Measurements from ENCODE around the gene UGT1A10. TPM values are rescaled to one million over a fixed set of nuclear protein-coding genes. Genes with fewer than 3 reads are reported as not detected.
"Not testable (repeated sequence)": the region's sequence is repeated elsewhere in the genome, so short reads cannot be mapped to it uniquely, and the experiment has no call there.

Gene UGT1A10
- total RNA-seq, 6 experiments from 2014 or later, result not detected

- peaks cover 4% of the 10 kb centered on the region; the same call in 1 of the 2 replicates for H3K4me1 Mint-ChIP-seq (ENCODE audit: low read depth)
- DNase-seq, result no peak
- no peak overlapping the region for H3K27ac Mint-ChIP-seq
Measured at GRCh38 chr2:233693963-233694362, 57.7 kb downstream of the UGT1A10 start.

GRCh38 chr2:233698740-233699139 lies 62.5 kb downstream of the UGT1A10 start:
- Mint-ChIP-seq H3K27ac (no peak overlapping the region), H3K9me3 (no peaks in the 10 kb centered on the region; the same call in 1 of the 2 replicates), H3K27me3 (ENCODE audit: insufficient read depth) (no peaks in the 10 kb centered on the region), H3K4me3 (no peak overlapping the region), H3K36me3 (ENCODE audit: low read depth) (no peaks in the 10 kb centered on the region), H3K4me1 (ENCODE audit: low read depth) (no peaks in the 10 kb centered on the region; the same call in 1 of the 2 replicates)
- DNase-seq, result no peak
- TF ChIP-seq CTCF (IDR thresholded peaks at IDR 0.05), result no peak

More at GRCh38 chr2:233693963-233694362, 57.7 kb downstream of the UGT1A10 start:
- Mint-ChIP-seq H3K36me3 (ENCODE audit: low read depth) (no peaks in the 10 kb centered on the region), H3K27me3 (ENCODE audit: insufficient read depth) (peaks cover 7% of the 10 kb centered on the region; the same call in 1 of the 2 replicates), H3K9me3 (no peaks in the 10 kb centered on the region; the same call in 1 of the 2 replicates), H3K4me3 (no peak overlapping the region)
- TF ChIP-seq CTCF (IDR thresholded peaks at IDR 0.05), result no peak

- no peaks in the 10 kb centered on the region; the same call in 1 of the 2 replicates for H3K9me3 Mint-ChIP-seq
Measured at GRCh38 chr2:233699424-233700027, 63.3 kb downstream of the UGT1A10 start.

GRCh38 chr2:233700028-233700635 lies 63.9 kb downstream of the UGT1A10 start:
- peak; percentile 77 for DNase-seq
- H3K27ac Mint-ChIP-seq, result peak overlapping the region; percentile 93
- no peaks in the 10 kb centered on the region; the same call in 1 of the 2 replicates for H3K4me1 Mint-ChIP-seq (ENCODE audit: low read depth)
- H3K9me3 Mint-ChIP-seq, result no peaks in the 10 kb centered on the region; the same call in 1 of the 2 replicates
- no peak for TF ChIP-seq CTCF (IDR thresholded peaks at IDR 0.05)
- 0 out of 2 replicates have a peak, but pooled peaks cover 2% of the 10 kb centered on the region for H3K27me3 Mint-ChIP-seq (ENCODE audit: insufficient read depth)
- H3K4me3 Mint-ChIP-seq, result no peak overlapping the region
- H3K36me3 Mint-ChIP-seq (ENCODE audit: low read depth), result no peaks in the 10 kb centered on the region

More at GRCh38 chr2:233699424-233700027, 63.3 kb downstream of the UGT1A10 start:
- DNase-seq, result no peak
- no peaks in the 10 kb centered on the region for H3K36me3 Mint-ChIP-seq (ENCODE audit: low read depth)
- H3K27ac Mint-ChIP-seq, result peak overlapping the region; percentile 93
- H3K4me3 Mint-ChIP-seq, result no peak overlapping the region
- TF ChIP-seq CTCF (IDR thresholded peaks at IDR 0.05), result no peak
- H3K27me3 Mint-ChIP-seq (ENCODE audit: insufficient read depth), result no peaks in the 10 kb centered on the region
- H3K4me1 Mint-ChIP-seq (ENCODE audit: low read depth), result no peaks in the 10 kb centered on the region; the same call in 1 of the 2 replicates

GRCh38 chr2:233700842-233701241 lies 64.6 kb downstream of the UGT1A10 start:
- not testable (repeated sequence) for H3K4me3 Mint-ChIP-seq; H3K4me1 Mint-ChIP-seq (ENCODE audit: low read depth); H3K27me3 Mint-ChIP-seq (ENCODE audit: insufficient read depth); H3K36me3 Mint-ChIP-seq (ENCODE audit: low read depth); DNase-seq; H3K9me3 Mint-ChIP-seq
- H3K27ac Mint-ChIP-seq, result 0 out of 2 replicates have a peak overlapping the region, but pooled peaks have one; percentile 32

- Mint-ChIP-seq H3K27ac (no peak overlapping the region), H3K36me3 (ENCODE audit: low read depth) (no peaks in the 10 kb centered on the region), H3K9me3 (no peaks in the 10 kb centered on the region; the same call in 1 of the 2 replicates), H3K4me3 (no peak overlapping the region), H3K27me3 (ENCODE audit: insufficient read depth) (0 out of 2 replicates have a peak, but pooled peaks cover 2% of the 10 kb centered on the region), H3K4me1 (ENCODE audit: low read depth) (peaks cover 5% of the 10 kb centered on the region; the same call in 1 of the 2 replicates)
- DNase-seq, result no peak
- no peak for TF ChIP-seq CTCF (IDR thresholded peaks at IDR 0.05)
Measured at GRCh38 chr2:233702238-233702637, 66.0 kb downstream of the UGT1A10 start.

Data from HFFc6 (cell line).